AG20443 (cell line): Measurements from ENCODE around the gene LRRC55.

ENCODE experiments used
- DNase-seq: peaks from one replicate; pipeline ENCODE4 v3.0.0; 2012; ENCODE audit warnings: low spot score, mixed read lengths

Gene LRRC55

GRCh38 chr11:57237204-57237681 is 55.5 kb downstream of the LRRC55 start, which contains the start of gene APLNR:
TSS of gene APLNR (minus strand) at chr11:57237250. CDS start at chr11:57237004, 246 bp downstream.
- no peak for DNase-seq

GRCh38 chr11:57239348-57239747 is 57.6 kb downstream of the LRRC55 start:
- DNase-seq = no peak

GRCh38 chr11:57240007-57240406 is 58.3 kb downstream of the LRRC55 start:
- DNase-seq = no peak

GRCh38 chr11:57240757-57241156 is 59.0 kb downstream of the LRRC55 start:
- DNase-seq = no peak
